GM23338 (cell line): Measurements from ENCODE around the gene SLC12A7. TPM values are rescaled to one million over a fixed set of nuclear protein-coding genes. Genes with fewer than 3 reads are reported as not detected.

Source experiments
- ATAC-seq: fragments of 200-7000 bp; cut with Tn5 transposase; 3 replicates; pipeline ENCODE4 v1.9.1; 2020
- DNase-seq: peaks from one replicate; pipeline ENCODE4 v3.0.0-alpha.2; 2015; ENCODE audit warnings: low spot score
- H2AFZ ChIP-seq: fragments of 200-600 bp; sonication (generic); 2 replicates; pipeline ENCODE4 v1.8.0; 2016; ENCODE audit warnings: antibody characterized with exemption, mild to moderate bottlenecking, moderate library complexity
- H3F3A ChIP-seq: fragments of 200-600 bp; sonication (generic); replicated peaks from 2 replicates; pipeline ENCODE4 v1.8.0; 2017; ENCODE audit warnings: antibody characterized with exemption, mixed run types, low read depth
- H3K27ac ChIP-seq: fragments of 200-600 bp; sonication (generic); 2 replicates; pipeline ENCODE4 v1.6.1; 2016; ENCODE audit warnings: low read depth
- H3K27me3 ChIP-seq: fragments of 200-600 bp; sonication (generic); 2 replicates; pipeline ENCODE4 v1.8.0; 2016; ENCODE audit warnings: mild to moderate bottlenecking, mixed run types, moderate library complexity; ENCODE audit not compliant: insufficient read depth
- H3K36me3 ChIP-seq: fragments of 200-600 bp; sonication (generic); 2 replicates; pipeline ENCODE4 v1.8.0; 2016; ENCODE audit warnings: mild to moderate bottlenecking; ENCODE audit not compliant: insufficient read depth
- H3K4me1 ChIP-seq: fragments of 200-600 bp; sonication (generic); 2 replicates; pipeline ENCODE4 v1.8.0; 2016; ENCODE audit warnings: mild to moderate bottlenecking, moderate library complexity; ENCODE audit not compliant: insufficient read depth
- H3K4me2 ChIP-seq: fragments of 200-600 bp; sonication (generic); 2 replicates; pipeline ENCODE4 v1.7.1; 2017; ENCODE audit warnings: mixed run types
- H3K4me3 ChIP-seq: fragments of 200-600 bp; sonication (generic); 2 replicates; pipeline ENCODE4 v1.6.1; 2016; ENCODE audit warnings: mixed run types
- H3K79me2 ChIP-seq: fragments of 200-600 bp; sonication (generic); replicated peaks from 2 replicates; pipeline ENCODE4 v1.8.0; 2017; ENCODE audit warnings: mild to moderate bottlenecking; ENCODE audit not compliant: insufficient read depth
- H3K9me2 ChIP-seq: fragments of 200-600 bp; sonication (generic); 2 replicates; pipeline ENCODE4 v1.8.0; 2017; ENCODE audit not compliant: insufficient read depth
- H4K20me1 ChIP-seq: fragments of 200-600 bp; sonication (generic); replicated peaks from 2 replicates; pipeline ENCODE4 v1.8.0; 2017; ENCODE audit warnings: mild to moderate bottlenecking; ENCODE audit not compliant: insufficient read depth
- H3K27ac Mint-ChIP-seq: 2 replicates; pipeline ENCODE4 v1.8.0; 2020; ENCODE audit warnings: inconsistent platforms, mild to moderate bottlenecking, moderate library complexity, mixed read lengths
- H3K27me3 Mint-ChIP-seq: 3 replicates; pipeline ENCODE4 v1.8.0; 2022; ENCODE audit warnings: low read depth, mild to moderate bottlenecking, moderate library complexity, mixed read lengths, inconsistent platforms; ENCODE audit not compliant: insufficient read depth, poor library complexity
- H3K36me3 Mint-ChIP-seq: 3 replicates; pipeline ENCODE4 v1.8.0; 2021; ENCODE audit warnings: low read depth, mild to moderate bottlenecking, inconsistent platforms, moderate library complexity, mixed read lengths
- H3K4me1 Mint-ChIP-seq: 3 replicates; pipeline ENCODE4 v1.8.0; 2020; ENCODE audit warnings: mild to moderate bottlenecking, inconsistent platforms, mixed read lengths
- H3K4me3 Mint-ChIP-seq: 3 replicates; pipeline ENCODE4 v1.8.0; 2021; ENCODE audit warnings: moderate library complexity, mild to moderate bottlenecking, inconsistent platforms, mixed read lengths
- H3K9me3 Mint-ChIP-seq: 3 replicates; pipeline ENCODE4 v1.8.0; 2020; ENCODE audit warnings: moderate library complexity, mild to moderate bottlenecking, inconsistent platforms, mixed read lengths
- EZH2phosphoT487 ChIP-seq: fragments of 200-600 bp; sonication (generic); IDR thresholded peaks from one replicate; pipeline ENCODE4 v1.8.1; 2018; ENCODE audit warnings: antibody characterized with exemption; ENCODE audit not compliant: unreplicated experiment
- ZNF114 ChIP-seq: fragments of 250-450 bp; sonication (Bioruptor Pico); IDR thresholded peaks from 2 replicates; pipeline ENCODE4 v1.5.0; 2020; ENCODE audit warnings: mild to moderate bottlenecking, moderate library complexity
- ZNF331 ChIP-seq: fragments of 250-450 bp; sonication (Bioruptor Pico); IDR thresholded peaks from 2 replicates; pipeline ENCODE4 v1.5.0; 2020; ENCODE audit warnings: low read depth, mild to moderate bottlenecking, moderate library complexity
- polyA plus RNA-seq: library from polyadenylated mRNA; unstranded; fragments of >200 nt; fragmentation: Nextera tagmentation; extraction: Ambion mirVana; gene quantifications from 2 replicates; pipeline ENCODE4 v1.2.1, GENCODE V29; 2016
- total RNA-seq: library from RNA; depleted of rRNA; stranded (reverse); fragments of >200 nt; shearing (Covaris generic); gene quantifications from 2 replicates; pipeline ENCODE4 v1.2.3, GENCODE V29; 2014
- TF ChIP-seq, protein P1 (sequence below): IDR thresholded peaks from one replicate; pipeline ENCODE4 v1.6.1; 2018; ENCODE audit warnings: antibody characterized with exemption; ENCODE audit not compliant: unreplicated experiment
- TF ChIP-seq, protein P2 (sequence below): IDR thresholded peaks from 2 replicates; pipeline ENCODE4 v1.6.1; 2016; ENCODE audit warnings: antibody characterized with exemption
- TF ChIP-seq, protein P3 (sequence below), 2 experiments: fragments of 200-600 bp in 1 of 2; sonication (generic) in 1 of 2; conservative IDR thresholded peaks; 2 replicates each; pipeline versions ENCODE4 v1.5.1 to v1.6.1; 2016 to 2017; ENCODE audit warnings: antibody characterized with exemption in 2 of 2, low read depth in 2 of 2, mild to moderate bottlenecking in 2 of 2, moderate library complexity in 1 of 2
- TF ChIP-seq, protein P4 (sequence below): fragments of 250-450 bp; sonication (Bioruptor Pico); IDR thresholded peaks from 2 replicates; pipeline ENCODE4 v1.5.0; 2020; ENCODE audit warnings: mild to moderate bottlenecking, moderate library complexity

The SLC12A7 gene
- total and polyA plus RNA-seq, 2 experiments from 2014 or later, result 7.4 to 32.2 TPM

DNA sequence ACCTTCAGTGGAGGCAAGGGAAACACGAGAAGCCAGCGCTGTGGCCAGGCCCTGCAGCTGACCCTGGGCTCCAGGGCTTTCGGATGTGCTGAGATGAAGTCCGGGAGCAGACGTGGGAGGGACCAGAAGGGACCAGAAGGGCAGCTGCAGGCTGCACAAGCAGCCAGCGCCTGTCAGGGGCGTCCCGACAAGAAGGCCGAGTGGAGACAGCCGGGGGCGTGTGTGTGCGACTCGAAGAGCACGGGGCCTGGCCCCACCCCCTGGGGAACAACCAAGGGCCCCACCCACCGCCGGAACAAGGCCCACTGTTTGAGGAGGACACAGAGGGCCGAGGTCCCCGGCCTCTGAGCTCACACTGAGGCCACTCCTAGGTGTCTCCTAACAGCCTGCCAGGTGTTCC is 31.4 kb downstream of the SLC12A7 start:
- no peak for TF ChIP-seq ZNF114 (CRISPR knock-in tag)
- TF ChIP-seq, protein P1, sequence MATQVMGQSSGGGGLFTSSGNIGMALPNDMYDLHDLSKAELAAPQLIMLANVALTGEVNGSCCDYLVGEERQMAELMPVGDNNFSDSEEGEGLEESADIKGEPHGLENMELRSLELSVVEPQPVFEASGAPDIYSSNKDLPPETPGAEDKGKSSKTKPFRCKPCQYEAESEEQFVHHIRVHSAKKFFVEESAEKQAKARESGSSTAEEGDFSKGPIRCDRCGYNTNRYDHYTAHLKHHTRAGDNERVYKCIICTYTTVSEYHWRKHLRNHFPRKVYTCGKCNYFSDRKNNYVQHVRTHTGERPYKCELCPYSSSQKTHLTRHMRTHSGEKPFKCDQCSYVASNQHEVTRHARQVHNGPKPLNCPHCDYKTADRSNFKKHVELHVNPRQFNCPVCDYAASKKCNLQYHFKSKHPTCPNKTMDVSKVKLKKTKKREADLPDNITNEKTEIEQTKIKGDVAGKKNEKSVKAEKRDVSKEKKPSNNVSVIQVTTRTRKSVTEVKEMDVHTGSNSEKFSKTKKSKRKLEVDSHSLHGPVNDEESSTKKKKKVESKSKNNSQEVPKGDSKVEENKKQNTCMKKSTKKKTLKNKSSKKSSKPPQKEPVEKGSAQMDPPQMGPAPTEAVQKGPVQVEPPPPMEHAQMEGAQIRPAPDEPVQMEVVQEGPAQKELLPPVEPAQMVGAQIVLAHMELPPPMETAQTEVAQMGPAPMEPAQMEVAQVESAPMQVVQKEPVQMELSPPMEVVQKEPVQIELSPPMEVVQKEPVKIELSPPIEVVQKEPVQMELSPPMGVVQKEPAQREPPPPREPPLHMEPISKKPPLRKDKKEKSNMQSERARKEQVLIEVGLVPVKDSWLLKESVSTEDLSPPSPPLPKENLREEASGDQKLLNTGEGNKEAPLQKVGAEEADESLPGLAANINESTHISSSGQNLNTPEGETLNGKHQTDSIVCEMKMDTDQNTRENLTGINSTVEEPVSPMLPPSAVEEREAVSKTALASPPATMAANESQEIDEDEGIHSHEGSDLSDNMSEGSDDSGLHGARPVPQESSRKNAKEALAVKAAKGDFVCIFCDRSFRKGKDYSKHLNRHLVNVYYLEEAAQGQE, result no peak
- no peak for TF ChIP-seq ZNF331
- Histone ChIP-seq H3K36me3 (no peaks in the 10 kb centered on the region), H3K27ac (no peak overlapping the region), H4K20me1 (no peaks in the 10 kb centered on the region), H3F3A (no peaks in the 10 kb centered on the region), H3K79me2 (no peaks in the 10 kb centered on the region), H3K4me2 (no peak overlapping the region), H3K4me1 (no peaks in the 10 kb centered on the region), H2AFZ (no peak overlapping the region), H3K27me3 (no peaks in the 10 kb centered on the region), H3K9me2 (no peaks in the 10 kb centered on the region), H3K4me3 (no peak overlapping the region)
- no peak for DNase-seq
- H3K9me3 Mint-ChIP-seq, result no peaks in the 10 kb centered on the region
- ATAC-seq, result no peak
- no peak overlapping the region for H3K27ac Mint-ChIP-seq
- no peaks in the 10 kb centered on the region; the same call in 2 of the 3 replicates for H3K4me1 Mint-ChIP-seq
- peaks cover 7% of the 10 kb centered on the region for H3K27me3 Mint-ChIP-seq
- H3K36me3 Mint-ChIP-seq, result peaks cover 13% of the 10 kb centered on the region
- H3K4me3 Mint-ChIP-seq, result no peak overlapping the region

DNA sequence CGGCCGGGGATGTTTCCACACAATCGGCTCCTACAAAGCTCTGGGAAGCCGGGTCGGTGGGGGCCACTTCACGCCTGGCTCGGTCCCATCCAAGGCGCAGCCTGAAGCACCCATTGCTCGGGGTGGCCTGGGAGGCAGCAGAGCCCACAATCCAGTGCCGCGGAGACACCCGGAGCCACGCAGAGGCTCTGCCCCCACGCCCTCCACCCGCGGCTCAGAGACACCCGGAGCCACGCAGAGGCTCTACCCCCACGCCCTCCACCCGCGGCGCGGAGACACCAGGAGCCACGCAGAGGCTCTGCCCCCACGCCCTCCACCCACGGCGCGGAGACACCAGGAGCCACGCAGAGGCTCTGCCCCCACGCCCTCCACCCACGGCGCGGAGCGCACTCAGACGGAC is 31.9 kb downstream of the SLC12A7 start:
- H3K9me2 ChIP-seq, result no peaks in the 10 kb centered on the region
- H3K79me2 ChIP-seq, result no peaks in the 10 kb centered on the region
- Mint-ChIP-seq H3K27ac (no peak overlapping the region), H3K4me3 (no peak overlapping the region), H3K4me1 (no peaks in the 10 kb centered on the region; the same call in 2 of the 3 replicates), H3K9me3 (no peaks in the 10 kb centered on the region), H3K27me3 (peaks cover 8% of the 10 kb centered on the region), H3K36me3 (peaks cover 13% of the 10 kb centered on the region)
- no peak overlapping the region for H2AFZ ChIP-seq
- H3K27me3 ChIP-seq, result no peaks in the 10 kb centered on the region
- H4K20me1 ChIP-seq, result no peaks in the 10 kb centered on the region
- no peak overlapping the region for H3K27ac ChIP-seq
- no peaks in the 10 kb centered on the region for H3K4me1 ChIP-seq
- H3K4me2 ChIP-seq, result no peak overlapping the region
- H3K4me3 ChIP-seq, result no peak overlapping the region
- H3F3A ChIP-seq, result no peaks in the 10 kb centered on the region
- H3K36me3 ChIP-seq, result no peaks in the 10 kb centered on the region
- DNase-seq (no peak), ATAC-seq (no peak)
- TF ChIP-seq, protein P2, sequence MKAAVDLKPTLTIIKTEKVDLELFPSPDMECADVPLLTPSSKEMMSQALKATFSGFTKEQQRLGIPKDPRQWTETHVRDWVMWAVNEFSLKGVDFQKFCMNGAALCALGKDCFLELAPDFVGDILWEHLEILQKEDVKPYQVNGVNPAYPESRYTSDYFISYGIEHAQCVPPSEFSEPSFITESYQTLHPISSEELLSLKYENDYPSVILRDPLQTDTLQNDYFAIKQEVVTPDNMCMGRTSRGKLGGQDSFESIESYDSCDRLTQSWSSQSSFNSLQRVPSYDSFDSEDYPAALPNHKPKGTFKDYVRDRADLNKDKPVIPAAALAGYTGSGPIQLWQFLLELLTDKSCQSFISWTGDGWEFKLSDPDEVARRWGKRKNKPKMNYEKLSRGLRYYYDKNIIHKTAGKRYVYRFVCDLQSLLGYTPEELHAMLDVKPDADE, result no peak
- TF ChIP-seq, protein P3, sequence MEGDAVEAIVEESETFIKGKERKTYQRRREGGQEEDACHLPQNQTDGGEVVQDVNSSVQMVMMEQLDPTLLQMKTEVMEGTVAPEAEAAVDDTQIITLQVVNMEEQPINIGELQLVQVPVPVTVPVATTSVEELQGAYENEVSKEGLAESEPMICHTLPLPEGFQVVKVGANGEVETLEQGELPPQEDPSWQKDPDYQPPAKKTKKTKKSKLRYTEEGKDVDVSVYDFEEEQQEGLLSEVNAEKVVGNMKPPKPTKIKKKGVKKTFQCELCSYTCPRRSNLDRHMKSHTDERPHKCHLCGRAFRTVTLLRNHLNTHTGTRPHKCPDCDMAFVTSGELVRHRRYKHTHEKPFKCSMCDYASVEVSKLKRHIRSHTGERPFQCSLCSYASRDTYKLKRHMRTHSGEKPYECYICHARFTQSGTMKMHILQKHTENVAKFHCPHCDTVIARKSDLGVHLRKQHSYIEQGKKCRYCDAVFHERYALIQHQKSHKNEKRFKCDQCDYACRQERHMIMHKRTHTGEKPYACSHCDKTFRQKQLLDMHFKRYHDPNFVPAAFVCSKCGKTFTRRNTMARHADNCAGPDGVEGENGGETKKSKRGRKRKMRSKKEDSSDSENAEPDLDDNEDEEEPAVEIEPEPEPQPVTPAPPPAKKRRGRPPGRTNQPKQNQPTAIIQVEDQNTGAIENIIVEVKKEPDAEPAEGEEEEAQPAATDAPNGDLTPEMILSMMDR (conservative IDR thresholded peaks at IDR 0.05; ENCODE audit: low read depth in 2 of 2), result no peak
- TF ChIP-seq ZNF114 (CRISPR knock-in tag) (no peak), EZH2phosphoT487 (no peak), ZNF331 (no peak)
- TF ChIP-seq, protein P4, sequence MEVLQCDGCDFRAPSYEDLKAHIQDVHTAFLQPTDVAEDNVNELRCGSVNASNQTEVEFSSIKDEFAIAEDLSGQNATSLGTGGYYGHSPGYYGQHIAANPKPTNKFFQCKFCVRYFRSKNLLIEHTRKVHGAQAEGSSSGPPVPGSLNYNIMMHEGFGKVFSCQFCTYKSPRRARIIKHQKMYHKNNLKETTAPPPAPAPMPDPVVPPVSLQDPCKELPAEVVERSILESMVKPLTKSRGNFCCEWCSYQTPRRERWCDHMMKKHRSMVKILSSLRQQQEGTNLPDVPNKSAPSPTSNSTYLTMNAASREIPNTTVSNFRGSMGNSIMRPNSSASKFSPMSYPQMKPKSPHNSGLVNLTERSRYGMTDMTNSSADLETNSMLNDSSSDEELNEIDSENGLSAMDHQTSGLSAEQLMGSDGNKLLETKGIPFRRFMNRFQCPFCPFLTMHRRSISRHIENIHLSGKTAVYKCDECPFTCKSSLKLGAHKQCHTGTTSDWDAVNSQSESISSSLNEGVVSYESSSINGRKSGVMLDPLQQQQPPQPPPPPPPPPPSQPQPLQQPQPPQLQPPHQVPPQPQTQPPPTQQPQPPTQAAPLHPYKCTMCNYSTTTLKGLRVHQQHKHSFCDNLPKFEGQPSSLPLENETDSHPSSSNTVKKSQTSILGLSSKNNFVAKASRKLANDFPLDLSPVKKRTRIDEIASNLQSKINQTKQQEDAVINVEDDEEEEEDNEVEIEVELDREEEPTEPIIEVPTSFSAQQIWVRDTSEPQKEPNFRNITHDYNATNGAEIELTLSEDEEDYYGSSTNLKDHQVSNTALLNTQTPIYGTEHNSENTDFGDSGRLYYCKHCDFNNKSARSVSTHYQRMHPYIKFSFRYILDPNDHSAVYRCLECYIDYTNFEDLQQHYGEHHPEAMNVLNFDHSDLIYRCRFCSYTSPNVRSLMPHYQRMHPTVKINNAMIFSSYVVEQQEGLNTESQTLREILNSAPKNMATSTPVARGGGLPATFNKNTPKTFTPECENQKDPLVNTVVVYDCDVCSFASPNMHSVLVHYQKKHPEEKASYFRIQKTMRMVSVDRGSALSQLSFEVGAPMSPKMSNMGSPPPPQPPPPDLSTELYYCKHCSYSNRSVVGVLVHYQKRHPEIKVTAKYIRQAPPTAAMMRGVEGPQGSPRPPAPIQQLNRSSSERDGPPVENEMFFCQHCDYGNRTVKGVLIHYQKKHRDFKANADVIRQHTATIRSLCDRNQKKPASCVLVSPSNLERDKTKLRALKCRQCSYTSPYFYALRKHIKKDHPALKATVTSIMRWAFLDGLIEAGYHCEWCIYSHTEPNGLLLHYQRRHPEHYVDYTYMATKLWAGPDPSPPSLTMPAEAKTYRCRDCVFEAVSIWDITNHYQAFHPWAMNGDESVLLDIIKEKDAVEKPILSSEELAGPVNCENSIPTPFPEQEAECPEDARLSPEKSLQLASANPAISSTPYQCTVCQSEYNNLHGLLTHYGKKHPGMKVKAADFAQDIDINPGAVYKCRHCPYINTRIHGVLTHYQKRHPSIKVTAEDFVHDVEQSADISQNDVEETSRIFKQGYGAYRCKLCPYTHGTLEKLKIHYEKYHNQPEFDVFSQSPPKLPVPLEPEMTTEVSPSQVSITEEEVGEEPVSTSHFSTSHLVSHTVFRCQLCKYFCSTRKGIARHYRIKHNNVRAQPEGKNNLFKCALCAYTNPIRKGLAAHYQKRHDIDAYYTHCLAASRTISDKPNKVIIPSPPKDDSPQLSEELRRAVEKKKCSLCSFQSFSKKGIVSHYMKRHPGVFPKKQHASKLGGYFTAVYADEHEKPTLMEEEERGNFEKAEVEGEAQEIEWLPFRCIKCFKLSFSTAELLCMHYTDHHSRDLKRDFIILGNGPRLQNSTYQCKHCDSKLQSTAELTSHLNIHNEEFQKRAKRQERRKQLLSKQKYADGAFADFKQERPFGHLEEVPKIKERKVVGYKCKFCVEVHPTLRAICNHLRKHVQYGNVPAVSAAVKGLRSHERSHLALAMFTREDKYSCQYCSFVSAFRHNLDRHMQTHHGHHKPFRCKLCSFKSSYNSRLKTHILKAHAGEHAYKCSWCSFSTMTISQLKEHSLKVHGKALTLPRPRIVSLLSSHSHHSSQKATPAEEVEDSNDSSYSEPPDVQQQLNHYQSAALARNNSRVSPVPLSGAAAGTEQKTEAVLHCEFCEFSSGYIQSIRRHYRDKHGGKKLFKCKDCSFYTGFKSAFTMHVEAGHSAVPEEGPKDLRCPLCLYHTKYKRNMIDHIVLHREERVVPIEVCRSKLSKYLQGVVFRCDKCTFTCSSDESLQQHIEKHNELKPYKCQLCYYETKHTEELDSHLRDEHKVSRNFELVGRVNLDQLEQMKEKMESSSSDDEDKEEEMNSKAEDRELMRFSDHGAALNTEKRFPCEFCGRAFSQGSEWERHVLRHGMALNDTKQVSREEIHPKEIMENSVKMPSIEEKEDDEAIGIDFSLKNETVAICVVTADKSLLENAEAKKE, result no peak
